Gastroesophageal sphincter (tissue), 3 donors: ENCODE data around the gene MED17.

Experiments used
- CTCF ChIP-seq, 4 experiments: fragments of 200-600 bp in 2 of 4; fragments of 450-650 bp in 2 of 4; sonication (generic) in 1 of 4; IDR thresholded peaks; one replicate each; pipeline ENCODE4 v1.5.1; 2017 to 2019; ENCODE audit warnings: antibody characterized with exemption in 4 of 4, mild to moderate bottlenecking in 2 of 4, moderate library complexity in 2 of 4
- POLR2A ChIP-seq, 2 donors: fragments of 450-650 bp; IDR thresholded peaks; one replicate each; pipeline ENCODE4 v1.6.1; 2017; ENCODE audit warnings: antibody characterized with exemption in 2 of 2, mild to moderate bottlenecking in 2 of 2, moderate library complexity in 1 of 2
- POLR2AphosphoS5 ChIP-seq: sonication (generic); formaldehyde crosslinking; IDR thresholded peaks from one replicate; pipeline ENCODE4 v1.6.1; 2017; ENCODE audit warnings: antibody characterized with exemption

GRCh38 chr11:93757301-93757700, 26.8 kb upstream of the MED17 start:
- no peak for TF ChIP-seq CTCF (IDR thresholded peaks at IDR 0.05)
- no peak for TF ChIP-seq POLR2A (IDR thresholded peaks at IDR 0.05)
- no peak for TF ChIP-seq POLR2AphosphoS5
